DND-41 (cell line): Measurements from ENCODE around the gene TSC2.

ENCODE experiments used
- CTCF ChIP-seq: IDR thresholded peaks from 2 replicates; pipeline ENCODE4 v1.5.1; 2012; ENCODE audit warnings: borderline replicate concordance, low read length, moderate library complexity, mild to moderate bottlenecking; ENCODE audit not compliant: poor library complexity, severe bottlenecking; ENCODE audit errors: extremely low read depth
- EZH2 ChIP-seq: IDR thresholded peaks from 3 replicates; pipeline ENCODE4 v1.6.1; 2012; ENCODE audit warnings: borderline replicate concordance, low read depth, mild to moderate bottlenecking, moderate library complexity, low read length, inconsistent platforms; ENCODE audit not compliant: severe bottlenecking

GRCh38 chr16:2025878-2026460 is 21.8 kb upstream of the TSC2 start:
- TF ChIP-seq CTCF: no peak
- TF ChIP-seq EZH2: peak; percentile 65
